ENCODE data around the gene NTM.

NTM gene

DNA sequence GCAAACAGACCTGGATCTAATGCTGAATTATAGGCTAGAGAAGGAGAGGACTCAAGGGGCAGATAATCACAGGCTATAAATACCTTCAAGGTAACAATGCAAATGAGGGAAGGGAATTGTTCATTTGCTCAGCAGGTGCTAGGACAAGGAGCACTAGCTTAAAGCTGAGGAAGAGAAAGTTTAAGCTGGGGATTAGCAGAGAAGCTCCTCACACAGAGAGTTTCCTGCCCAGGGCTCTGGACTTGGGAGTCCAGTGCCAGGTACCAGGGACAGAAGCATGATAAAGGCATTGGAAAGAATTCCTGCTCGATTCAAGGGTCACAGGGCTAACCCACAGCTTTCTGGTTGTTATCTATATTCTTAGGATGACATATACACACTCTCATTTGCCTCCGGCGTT lies 509.9 kb downstream of the NTM start:
- DNase-seq: no peak

DNA sequence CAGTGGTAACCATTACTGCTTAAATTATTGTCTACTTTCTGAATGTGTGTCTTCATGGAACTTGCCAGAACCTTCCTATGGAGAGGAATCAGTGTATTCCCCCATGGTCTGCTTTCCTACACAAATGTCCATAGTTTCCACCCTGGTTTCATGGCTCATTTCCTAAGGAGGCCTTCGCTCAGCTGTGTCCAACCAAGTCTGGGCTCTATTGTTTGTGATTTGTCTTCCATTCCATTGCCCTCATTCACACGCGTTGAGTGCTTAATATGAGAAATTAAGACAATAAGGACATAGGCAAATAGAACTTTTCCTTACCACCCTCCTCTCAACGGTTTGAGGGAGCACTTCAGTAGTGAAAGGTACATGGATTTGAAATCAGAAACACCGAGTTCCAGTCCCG lies 510.6 kb downstream of the NTM start:
- DNase-seq: no peak

DNA sequence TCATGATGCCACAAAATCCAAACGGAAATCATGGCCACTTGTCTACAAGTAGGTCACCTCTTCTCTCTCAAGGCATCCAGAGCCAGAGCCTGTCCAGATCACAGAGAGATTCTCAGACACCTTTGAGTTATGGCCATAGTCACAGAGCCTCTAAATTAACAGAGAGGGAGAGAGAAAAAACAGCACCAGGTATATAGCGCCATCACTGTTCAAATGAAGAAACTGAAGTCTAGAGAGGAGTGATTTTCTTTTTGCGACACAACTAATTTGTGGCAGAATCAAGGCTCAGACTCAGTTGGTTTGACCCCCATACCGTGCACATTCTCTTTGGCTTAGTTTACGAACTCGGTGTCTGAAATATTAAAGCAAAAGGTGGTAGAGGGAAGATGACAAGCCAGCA lies 512.9 kb downstream of the NTM start:
- no peak for DNase-seq

DNA sequence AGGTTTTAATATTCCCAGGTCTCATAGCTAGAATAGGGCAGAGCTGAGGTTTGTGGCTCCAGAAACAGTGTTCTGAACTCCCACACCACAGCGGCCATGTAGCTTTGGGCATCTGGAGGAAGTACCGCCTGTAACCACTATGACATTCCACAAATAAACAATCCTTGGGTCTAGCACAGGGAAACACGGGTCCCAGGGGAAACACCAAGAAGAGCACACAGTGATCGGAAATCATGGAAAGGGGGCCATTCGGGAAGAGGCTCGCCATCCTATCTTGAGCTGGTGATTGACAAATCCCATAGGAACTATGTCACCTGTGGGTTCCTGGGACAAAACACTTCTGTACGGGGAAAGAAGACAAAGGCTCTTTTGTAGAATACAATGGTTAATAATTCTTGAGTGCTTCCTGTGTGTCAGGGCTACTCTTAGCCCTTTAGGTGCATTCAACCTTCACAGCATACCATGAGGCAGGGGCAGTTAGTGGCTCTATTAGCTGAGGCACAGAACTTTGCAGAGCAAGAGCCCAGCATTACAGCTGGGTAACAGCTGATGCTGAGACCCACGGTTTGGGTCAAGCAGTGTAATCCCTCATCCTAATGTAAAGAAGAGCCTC lies 514.2 kb downstream of the NTM start:
- peak; percentile 53 for DNase-seq

DNA sequence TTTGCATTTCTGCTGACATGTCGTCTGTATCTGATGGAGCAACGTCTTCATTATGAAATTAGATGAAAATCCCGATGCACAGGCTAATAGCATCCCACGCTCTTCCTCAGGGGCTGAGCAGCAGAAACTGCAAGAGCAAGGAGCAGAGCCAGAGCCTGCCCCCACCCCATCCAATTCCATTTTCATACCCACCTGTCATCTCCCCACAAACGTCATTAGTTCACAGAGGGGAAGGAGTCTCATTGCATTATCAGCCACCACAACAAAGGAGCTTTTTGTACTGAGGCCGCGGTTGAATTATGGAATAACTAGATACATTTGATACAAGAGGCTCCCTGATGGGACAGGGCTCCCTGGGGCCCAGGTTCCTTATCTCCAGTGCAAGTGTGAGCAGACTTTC lies 515.0 kb downstream of the NTM start:
- no peak for DNase-seq

DNA sequence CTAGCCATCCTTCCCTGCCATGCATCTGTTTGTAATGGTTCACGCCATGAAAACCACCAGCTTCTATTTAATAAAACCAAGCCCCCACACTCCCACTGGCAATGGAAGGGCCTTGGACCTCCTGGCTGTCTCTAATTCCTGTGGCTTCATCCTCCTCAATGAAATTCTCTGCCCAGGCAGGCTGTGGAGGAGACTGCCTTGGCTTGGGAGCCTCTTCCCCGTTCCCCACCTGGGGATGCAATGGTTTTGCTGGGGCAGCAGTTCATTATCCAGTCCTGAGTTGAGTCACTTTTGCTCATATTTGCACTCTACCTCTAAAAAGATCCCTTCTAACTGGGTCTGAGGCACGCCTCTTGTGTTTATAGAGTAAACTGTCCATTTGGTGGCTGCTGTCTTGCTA lies 515.8 kb downstream of the NTM start:
- no peak for DNase-seq

DNA sequence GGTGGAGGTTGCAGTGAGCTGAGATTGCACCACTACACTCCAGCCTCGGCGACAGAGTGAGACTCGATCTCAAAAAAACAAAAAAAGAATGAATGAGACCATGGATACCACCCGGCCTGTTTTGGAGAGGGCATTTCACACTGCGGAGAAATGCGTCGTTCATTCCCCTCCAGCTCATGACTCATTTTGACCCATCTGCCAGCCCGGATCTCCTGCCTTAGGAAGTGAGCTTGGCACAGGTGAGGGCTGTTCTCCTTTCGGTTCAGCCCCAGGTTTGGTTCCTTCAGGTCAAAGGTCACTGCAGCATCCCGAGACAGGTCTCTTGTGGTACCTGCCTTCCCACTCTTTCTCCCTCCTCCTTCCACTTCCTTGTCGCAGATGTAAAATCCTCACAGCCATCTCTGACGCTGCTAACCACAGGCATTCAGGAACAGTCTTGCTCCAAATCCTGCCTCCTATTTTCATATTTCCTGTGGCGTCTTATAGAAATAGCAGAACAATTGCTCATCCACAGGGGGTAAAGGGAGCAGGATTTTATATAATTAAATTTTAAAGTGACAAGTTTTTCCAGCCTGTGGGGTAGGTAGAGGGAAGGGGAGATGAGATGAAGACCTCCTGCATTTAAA lies 517.9 kb downstream of the NTM start:
- no peak for DNase-seq

DNA sequence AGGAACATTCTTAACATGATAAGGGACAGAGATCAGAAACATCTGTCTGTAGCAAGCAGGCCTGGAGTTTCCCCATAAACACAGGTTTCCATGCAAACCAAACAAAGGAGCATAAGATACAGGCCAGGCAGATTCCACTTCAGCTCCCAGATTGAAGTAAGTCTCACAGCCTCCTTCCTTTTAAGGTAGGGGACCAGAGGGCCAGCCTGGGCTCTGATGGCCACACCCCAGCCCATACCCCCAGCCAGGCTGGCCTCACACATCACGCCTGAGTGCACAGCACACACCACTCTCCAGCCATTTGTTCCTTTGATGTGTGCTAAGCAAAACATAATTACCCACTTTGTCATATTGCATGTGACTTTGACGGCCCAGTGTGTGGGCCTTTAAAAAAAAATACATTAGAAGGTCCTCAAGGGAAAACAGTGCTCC lies 518.7 kb downstream of the NTM start:
- DNase-seq: peak; percentile 98

DNA sequence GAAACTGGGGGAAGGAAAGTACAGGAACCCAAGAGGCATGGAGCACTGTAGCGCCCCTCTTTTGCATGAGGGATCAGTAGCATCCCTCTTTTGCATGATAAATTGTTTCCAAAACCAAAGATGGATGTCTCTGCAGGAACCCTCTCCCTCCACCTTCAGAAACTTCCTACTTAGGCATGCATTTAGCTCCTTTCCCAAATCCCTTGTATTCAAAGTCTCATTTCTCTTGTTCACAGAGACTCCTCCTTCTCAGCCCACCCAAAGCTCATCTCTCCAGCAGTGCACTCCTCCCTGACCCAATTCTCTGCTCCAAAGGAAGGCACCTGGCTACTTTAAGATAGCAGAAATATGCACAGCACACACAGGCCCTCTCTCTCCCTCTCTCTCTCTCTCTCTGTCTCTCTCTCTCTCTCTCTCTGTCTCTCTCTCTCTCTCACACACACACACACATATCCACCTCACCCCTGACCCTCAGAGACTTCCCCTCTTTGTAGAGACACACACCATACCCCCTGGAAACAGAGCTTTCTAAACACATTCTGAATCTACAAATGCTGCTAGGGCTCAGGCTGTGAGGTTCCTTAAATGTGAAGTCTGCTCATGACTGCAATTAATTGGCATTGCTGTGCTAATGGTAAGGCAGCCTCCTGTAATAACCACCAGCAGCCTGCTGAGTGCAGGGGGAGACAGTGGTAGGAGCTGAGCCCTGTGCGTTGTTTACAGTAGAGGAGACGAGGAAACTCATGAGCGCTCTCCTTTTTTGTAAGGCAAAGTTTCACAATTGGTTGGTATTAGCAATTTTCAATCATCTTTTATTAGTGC lies 519.6 kb downstream of the NTM start:
- DNase-seq: peak; percentile 83

DNA sequence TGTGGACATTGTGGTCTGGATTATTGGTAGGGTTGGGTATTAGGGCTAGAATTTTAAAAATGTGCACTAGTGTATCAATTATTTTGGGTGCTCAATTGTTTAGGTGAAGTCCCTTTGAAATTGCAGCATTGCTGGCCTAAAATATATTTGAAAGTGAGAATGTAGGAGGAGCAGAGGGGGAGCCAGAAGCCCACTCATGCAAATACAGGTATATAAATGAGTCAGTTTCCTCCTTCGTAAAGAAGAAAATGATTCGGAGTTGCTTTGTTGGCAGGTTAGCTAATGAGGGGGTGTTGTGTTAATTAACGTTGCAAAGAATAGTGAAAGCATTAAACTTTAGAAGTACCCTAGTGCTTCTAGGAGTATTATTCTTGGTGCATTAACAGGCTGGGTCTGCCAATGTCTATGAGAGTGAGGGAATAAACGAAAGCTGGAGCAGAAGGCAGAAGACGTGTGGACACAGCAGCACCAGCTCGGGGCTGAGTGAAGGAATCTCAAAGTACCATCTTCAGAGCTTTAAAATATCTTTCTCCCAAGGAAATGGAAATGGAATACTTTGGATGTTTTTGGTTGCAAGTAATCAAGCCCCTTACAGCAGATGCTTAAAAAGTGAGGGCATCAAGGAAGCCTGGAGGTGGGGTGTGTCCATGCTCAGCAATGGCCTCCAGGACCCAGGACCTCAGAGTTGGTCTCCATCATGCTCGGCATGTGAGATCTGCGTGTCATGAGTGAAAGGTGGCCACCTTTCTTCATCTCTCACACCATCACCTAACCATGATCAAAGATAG lies 522.9 kb downstream of the NTM start:
- DNase-seq: no peak

DNA sequence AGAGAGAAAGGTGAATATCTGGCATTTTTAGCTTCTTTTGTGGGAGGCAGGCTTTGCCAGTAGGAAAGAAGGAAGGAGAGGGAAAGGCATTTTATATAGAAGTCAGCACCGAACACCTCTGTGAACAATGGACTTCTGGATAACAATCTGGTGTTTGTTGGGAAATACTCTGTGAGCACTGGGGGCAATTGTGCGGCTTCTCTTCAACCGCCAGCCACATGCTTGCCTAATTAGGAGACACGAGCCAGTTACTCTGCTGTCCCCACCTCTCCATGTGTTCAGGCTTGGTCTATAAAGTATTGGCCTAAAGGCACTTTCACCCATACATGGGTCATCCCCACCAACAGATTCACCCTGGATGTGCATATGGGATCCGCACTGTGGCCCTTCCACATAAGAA lies 523.6 kb downstream of the NTM start:
- no peak for DNase-seq

DNA sequence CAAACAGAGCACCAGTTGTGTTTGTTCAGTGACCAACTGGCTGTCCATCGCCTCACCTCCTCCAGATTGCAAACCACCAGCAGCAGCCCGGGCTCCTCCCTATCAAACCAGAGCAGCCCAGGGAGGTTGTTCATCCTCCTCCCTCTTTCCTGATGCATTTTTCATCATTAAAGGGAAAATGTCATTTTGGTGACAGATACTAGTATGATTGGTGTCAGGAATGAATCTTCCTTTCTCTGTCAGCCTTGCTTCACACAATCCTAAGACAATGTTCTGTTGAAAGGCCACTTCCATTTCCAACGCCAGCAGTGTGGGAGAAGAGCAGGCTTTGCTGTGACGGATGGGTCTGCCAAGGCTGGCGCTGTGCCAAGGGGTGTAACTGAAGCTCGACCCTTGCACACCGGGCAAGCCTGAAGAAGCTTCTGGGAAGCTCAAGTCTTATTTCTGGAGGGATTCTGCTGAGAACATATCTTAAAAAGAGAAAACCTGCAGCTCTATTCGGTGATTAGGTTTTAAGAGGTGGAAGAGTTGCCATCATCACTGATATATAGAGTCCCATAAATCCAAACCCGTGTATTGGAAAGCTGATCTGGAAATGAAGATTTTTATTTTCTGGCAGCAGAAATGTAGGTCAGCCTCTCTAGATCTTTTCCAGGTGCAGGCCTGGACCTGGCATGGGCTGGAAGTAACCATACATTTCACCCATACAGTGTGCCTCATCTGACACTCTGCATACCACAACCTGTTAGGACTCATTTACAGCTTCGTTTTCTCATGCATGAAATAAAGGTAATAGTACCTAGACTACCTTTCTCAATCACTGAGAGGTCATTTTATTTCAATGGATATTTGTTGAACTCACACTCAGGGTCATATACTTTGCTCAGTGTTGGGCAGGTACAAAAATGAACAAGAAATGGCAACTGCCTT lies 524.5 kb downstream of the NTM start:
- DNase-seq: peak; percentile 80

DNA sequence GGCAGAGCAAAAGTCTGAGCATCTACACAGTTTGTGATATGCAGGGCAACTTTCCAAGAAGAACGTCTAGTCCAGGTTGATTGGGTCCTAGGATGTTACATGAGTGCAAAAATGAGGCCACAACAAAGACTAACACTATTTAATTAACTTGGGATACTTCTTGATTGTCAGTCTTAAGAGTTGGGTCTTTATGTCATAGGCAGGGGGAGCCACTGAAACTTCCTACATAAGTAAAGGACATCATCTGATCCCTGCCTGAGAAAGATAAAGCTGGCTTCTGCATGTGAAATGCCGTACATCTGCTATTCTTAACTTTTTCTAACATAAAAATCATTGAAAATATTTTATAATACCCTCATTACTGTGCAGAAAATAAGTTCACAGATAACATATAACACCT lies 525.5 kb downstream of the NTM start:
- no peak for DNase-seq

DNA sequence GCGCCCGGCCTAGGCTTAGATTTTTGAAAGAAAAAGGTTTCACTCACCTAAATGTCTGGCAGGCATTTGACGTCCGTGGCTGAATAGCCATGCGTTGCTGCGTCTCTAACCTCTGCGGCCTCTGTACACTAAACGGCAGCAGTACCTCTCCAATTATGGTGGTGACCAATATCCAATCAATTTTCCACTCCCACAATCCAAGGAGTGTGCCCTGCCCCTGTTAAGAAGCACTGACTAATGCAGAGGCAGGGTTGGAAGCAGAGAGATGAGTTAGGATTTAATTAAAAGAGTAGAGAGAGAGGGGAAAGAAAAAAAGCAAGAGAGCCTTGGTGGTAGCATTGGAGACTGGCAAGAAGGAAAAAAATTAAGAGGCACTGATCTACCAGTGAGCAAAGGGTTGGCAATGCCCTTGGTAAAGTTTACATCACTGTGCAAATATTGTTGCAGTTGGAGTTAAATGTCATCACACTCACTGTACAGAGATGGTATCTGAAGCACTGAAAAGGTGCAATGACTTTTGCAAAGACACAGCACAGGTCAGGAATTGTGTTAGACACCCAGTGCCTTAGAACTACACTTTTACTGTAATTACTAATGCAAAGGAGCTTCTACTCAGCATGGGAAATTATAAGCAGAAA lies 526.7 kb downstream of the NTM start:
- peak; percentile 48 for DNase-seq

DNA sequence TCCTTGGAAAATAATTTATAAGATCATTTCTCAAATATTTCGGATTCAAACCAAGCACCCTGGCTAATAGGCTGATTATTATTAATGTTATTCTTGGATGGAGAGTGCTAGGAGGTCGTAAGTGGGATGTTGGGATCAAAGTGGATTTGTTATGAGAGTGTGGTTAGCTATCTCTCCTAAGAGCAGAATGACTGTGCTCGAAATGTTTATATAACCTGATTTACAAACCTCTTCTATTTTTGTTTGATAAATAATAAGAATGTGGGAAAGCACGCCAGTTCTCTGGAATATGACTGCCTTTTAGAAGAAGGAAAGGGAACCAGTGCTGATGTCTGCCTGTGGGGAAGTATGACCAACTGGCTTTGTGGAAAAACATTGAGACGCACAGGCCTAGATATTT lies 527.5 kb downstream of the NTM start:
- DNase-seq: no peak

DNA sequence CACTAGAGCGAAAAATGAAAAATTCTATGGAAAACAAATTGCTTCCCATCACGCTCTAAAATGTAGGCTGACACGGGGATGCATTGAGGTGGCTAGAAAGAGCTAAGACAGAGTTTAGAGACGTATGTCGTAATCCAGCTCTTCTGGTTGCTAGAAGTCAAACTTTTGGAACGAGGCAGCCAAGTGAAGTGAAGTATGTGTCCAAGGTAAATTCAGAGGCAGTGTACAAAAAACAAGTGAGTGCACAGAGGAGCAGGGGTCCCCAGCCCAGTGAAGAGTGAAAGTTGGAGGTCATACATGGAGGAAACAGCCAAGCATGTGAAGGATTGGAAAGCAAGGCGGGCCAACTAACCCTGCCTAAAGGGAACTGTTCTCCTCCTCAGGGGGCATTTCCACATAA lies 528.5 kb downstream of the NTM start:
- DNase-seq: no peak

DNA sequence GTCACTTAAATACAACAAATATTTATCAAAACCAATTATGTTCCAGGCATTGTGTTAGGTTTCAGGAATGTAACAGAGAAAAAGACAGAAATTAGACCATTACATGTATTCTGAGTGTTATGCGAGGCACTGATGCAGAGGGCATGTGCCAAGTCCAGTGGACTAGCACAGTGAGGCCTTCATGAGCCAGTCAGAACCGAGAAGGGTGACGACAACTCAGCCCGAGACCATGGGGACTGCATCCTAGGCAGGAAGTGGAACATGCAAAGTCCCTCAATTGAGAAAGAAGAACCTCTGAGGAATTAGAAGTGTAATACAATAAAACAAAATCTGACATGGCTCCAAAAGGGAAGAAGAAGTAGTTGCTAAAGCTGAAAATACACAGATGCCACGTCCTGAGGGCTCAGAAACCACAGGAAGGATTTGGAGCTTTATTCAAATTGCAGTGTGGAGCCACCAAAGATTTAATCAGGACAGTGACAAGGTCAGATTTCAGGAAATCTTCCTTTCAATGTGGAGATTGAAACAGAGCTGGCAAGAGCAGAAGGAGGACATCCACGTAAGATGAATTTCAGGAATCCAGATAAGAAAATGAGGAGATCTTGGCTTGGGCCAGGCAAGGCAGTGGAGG lies 529.6 kb downstream of the NTM start:
- DNase-seq: no peak

DNA sequence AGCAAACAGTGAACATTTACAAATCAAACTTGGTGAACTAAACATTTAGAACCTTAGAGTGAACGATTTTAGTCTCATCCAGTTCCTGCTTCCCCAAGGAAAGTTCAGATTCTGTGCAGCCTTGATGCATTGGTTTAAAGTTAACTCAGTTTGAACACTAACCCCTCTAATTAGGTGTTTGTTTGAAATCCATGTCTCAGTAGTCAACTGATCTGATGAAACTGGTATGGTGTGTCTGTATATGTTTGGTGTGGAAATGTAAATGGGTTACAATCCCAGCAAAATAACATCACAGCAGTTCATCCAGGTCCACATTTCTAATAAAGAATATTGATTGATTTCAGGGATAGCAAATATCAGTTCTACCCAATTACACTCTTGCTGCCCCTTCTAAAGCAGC lies 532.0 kb downstream of the NTM start:
- DNase-seq: no peak

DNA sequence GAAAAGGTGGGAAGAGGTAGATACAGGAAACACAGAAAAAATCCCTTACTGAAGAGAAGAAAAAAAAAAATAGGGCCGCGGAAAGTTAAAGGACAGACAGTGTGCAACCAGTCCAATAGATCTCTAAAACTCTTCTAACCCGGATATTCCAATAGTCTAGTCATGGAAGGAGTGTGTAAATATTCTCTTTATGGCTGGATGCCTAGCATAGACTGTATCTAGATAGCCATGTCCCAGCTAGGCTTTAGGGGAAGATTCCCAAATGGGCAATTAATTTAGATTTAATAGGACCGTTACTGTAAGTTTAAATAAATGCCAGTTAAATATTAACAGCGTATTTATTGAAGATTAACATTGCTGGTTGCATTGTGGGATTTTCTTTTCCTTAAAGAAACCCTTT lies 532.7 kb downstream of the NTM start:
- DNase-seq: no peak

DNA sequence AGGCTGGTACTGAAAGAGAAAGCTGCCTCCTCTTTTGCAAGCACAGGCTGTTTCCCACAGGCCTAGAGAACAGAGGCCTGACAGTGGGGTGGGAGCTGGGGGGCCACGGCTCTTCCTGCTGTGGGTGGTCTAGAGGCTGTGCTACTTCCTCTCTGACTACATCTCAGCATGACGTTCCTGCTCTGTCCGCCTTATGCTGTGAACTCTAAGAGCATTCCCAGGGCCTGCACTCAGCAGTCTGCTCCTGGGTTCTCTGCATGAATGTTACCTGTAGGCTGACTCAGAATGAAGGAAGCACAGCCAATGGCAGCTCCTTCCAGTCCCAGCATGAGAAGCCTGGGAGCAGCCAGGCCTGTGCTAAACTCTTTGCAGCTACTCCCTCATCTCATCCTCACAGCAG lies 534.3 kb downstream of the NTM start:
- DNase-seq: no peak

DNA sequence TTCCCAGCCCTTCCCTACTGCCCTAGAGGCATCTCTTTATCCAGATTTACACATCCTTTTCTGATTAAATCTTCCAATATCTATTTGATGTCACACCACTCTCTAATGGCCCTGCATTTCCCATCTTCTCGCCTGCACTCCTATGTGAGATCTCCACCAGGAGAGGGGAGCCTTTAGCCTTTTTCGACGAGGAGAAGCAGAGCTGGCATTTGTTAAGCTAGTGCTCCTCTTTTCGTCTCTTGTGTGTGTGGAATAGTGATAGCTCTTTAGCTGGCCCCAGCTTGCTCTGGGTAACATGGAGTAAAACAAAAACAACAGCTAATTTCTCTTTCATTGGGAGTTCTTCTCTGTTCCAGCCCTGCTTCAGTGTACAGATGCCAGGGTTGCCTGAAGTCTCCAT lies 536.5 kb downstream of the NTM start:
- no peak for DNase-seq

Measured in NCI-H510A treated with DMSO at 0.1 percent for 48 hours (cell line).